ENCODE measurements around the gene P3H4. TPM values are rescaled to one million over a fixed set of nuclear protein-coding genes. Genes with fewer than 3 reads are reported as not detected.

Gene P3H4
- total and polyA plus RNA-seq, 2 of the 4 experiments (the other 2 are of a cell fraction): 21.5 to 66.7 TPM

DNA sequence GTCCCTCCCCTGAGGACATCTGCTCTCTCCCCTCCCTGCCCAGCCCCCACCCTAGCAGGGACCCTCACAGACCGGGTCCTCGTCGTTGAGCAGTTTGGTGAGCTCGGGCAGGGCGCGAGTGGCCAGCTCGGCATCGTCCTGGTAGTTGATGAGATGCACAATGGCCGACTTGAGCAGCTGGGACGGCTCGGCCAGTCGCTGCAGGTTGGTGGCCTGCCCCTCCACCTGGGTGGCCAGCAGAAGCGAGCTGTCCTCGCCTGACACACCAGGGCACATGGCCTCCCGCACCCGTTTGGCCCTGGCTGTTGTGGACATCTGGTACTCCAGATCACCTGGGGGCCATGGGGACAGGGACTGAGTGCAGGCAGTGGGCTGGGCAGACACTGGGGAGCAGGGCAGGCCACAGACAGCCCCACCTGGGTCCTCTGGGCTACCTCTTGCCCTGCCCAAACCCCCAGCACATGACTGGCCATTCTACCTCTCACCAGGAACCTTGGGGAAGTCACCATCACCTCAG lies 42.3 kb downstream of the P3H4 start:
- H2BK5ac ChIP-seq (ENCODE audit: low read depth, low read length, poor library complexity, severe bottlenecking): no peak overlapping the region
- no peak overlapping the region for H2AK5ac ChIP-seq (ENCODE audit: low read depth, low read length)
- H3K23ac ChIP-seq (ENCODE audit: low read depth, low read length): no peak overlapping the region
- no peak overlapping the region for H3K4me3 ChIP-seq (ENCODE audit: insufficient read depth, low read depth, low read length)
- no peak overlapping the region for H4K91ac ChIP-seq (ENCODE audit: insufficient read depth, low read depth, low read length)
- in situ Hi-C loops (cut with MboI; ENCODE audit: low sequenced_read_pairs): no loop called here
- H3K27ac ChIP-seq (ENCODE audit: insufficient read depth, low read length): no peak overlapping the region
- no peak overlapping the region for H3K9ac ChIP-seq (ENCODE audit: low read depth, low read length)
- 83% methylated on average over 13 of the region's 16 CpGs; no CpG with 5 or more reads in 1 of the 2 experiments for WGBS, 2 experiments (ENCODE audit: extremely low coverage in 2 of 2, insufficient read length in 1 of 2)
- no peak overlapping the region for H4K8ac ChIP-seq (ENCODE audit: low read depth in 2 of 2, low read length in 2 of 2)
- H3K4me2 ChIP-seq (ENCODE audit: low read depth, low read length): no peak overlapping the region
- ChIA-PET POLR2A (ENCODE audit: unreplicated experiment) (no interaction called here), CTCF (no interaction called here)
- DNase-seq: no peak
- peaks cover 10% of the 10 kb centered on the region for H3K4me1 ChIP-seq (ENCODE audit: control insufficient read depth, insufficient read depth, low read length)
- H3K27me3 ChIP-seq (ENCODE audit: control insufficient read depth, insufficient read depth, low read length): no peaks in the 10 kb centered on the region
- no peak overlapping the region for H2AFZ ChIP-seq (replicated peaks; ENCODE audit: low read length, poor library complexity)
- no peak overlapping the region for H3K14ac ChIP-seq (replicated peaks; ENCODE audit: low read depth, low read length)
- intact Hi-C loops (cut with micrococcal nuclease): no loop called here
- peaks cover 9% of the 10 kb centered on the region; the same call in 1 of the 2 replicates for H4K20me1 ChIP-seq (ENCODE audit: insufficient read depth, low read length)
- H2BK15ac ChIP-seq (ENCODE audit: low read depth, low read length): no peak overlapping the region
- no peak overlapping the region for H3K56ac ChIP-seq (ENCODE audit: extremely low read depth, insufficient read depth, low read length)
- peaks cover 8 to 21% of the 10 kb centered on the region in 2 experiments; a peak in 3 of 4 replicates for H3K79me1 ChIP-seq (ENCODE audit: low read depth in 1 of 2, low read length in 2 of 2)
- ATAC-seq (ENCODE audit: low read depth): no peak
- no peak overlapping the region for H3K18ac ChIP-seq (ENCODE audit: low read depth, low read length)
- H3K9me3 ChIP-seq (ENCODE audit: control insufficient read depth, insufficient read depth, low read length): no peaks in the 10 kb centered on the region
- H3K36me3 ChIP-seq (ENCODE audit: control insufficient read depth, insufficient read depth, low read length): peaks cover 63% of the 10 kb centered on the region
- no peak overlapping the region for H4K5ac ChIP-seq (ENCODE audit: low read depth, low read length)
- dilution Hi-C loops (cut with HindIII; ENCODE audit: low sequenced_read_pairs, unreplicated experiment): no loop called here
- no peak overlapping the region for H3K4ac ChIP-seq (ENCODE audit: low read depth, low read length)
- H2BK120ac ChIP-seq (ENCODE audit: low read depth, low read length): no peak overlapping the region
- H3K9me1 ChIP-seq (ENCODE audit: insufficient read depth, low read length): peaks cover 14% of the 10 kb centered on the region
- no peak overlapping the region for H2AK9ac ChIP-seq (replicated peaks; ENCODE audit: low read depth, low read length, poor library complexity)
- TF ChIP-seq BHLHE40 (IDR thresholded peaks at IDR 0.05; ENCODE audit: low read depth, low read length): no peak
- TF ChIP-seq, protein P1, sequence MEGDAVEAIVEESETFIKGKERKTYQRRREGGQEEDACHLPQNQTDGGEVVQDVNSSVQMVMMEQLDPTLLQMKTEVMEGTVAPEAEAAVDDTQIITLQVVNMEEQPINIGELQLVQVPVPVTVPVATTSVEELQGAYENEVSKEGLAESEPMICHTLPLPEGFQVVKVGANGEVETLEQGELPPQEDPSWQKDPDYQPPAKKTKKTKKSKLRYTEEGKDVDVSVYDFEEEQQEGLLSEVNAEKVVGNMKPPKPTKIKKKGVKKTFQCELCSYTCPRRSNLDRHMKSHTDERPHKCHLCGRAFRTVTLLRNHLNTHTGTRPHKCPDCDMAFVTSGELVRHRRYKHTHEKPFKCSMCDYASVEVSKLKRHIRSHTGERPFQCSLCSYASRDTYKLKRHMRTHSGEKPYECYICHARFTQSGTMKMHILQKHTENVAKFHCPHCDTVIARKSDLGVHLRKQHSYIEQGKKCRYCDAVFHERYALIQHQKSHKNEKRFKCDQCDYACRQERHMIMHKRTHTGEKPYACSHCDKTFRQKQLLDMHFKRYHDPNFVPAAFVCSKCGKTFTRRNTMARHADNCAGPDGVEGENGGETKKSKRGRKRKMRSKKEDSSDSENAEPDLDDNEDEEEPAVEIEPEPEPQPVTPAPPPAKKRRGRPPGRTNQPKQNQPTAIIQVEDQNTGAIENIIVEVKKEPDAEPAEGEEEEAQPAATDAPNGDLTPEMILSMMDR (conservative IDR thresholded peaks at IDR 0.05; ENCODE audit: low read depth, low read length): no peak
- TF ChIP-seq RFX5 (IDR thresholded peaks at IDR 0.05; ENCODE audit: low read depth, low read length): no peak
- no peak for TF ChIP-seq MXI1 (IDR thresholded peaks at IDR 0.05; ENCODE audit: borderline replicate concordance, low read depth, low read length)
- no peak for TF ChIP-seq NFE2L2 (IDR thresholded peaks at IDR 0.05; ENCODE audit: low read depth, low read length)
- TF ChIP-seq RCOR1 (IDR thresholded peaks at IDR 0.05; ENCODE audit: insufficient replicate concordance, low read length): no peak
- TF ChIP-seq CHD1 (IDR thresholded peaks at IDR 0.05; ENCODE audit: low read depth, low read length): no peak
- no peak for TF ChIP-seq MAFK (IDR thresholded peaks at IDR 0.05; ENCODE audit: low read depth, low read length)
- TF ChIP-seq CEBPB (IDR thresholded peaks at IDR 0.05; ENCODE audit: low read depth, low read length): no peak
- TF ChIP-seq, protein P2, sequence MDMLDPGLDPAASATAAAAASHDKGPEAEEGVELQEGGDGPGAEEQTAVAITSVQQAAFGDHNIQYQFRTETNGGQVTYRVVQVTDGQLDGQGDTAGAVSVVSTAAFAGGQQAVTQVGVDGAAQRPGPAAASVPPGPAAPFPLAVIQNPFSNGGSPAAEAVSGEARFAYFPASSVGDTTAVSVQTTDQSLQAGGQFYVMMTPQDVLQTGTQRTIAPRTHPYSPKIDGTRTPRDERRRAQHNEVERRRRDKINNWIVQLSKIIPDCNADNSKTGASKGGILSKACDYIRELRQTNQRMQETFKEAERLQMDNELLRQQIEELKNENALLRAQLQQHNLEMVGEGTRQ (IDR thresholded peaks at IDR 0.05; ENCODE audit: low read depth, low read length): no peak
- TF ChIP-seq FOS (IDR thresholded peaks at IDR 0.05; ENCODE audit: low read depth, low read length): no peak
- no TSS peak for BruUV-seq (replicated peaks)
- H2BK20ac ChIP-seq (ENCODE audit: low read depth, low read length): no peak overlapping the region

All from IMR-90 (cell line).